H4 (cell line): ENCODE results near the gene SIRPG. TPM values are rescaled to one million over a fixed set of nuclear protein-coding genes. Genes with fewer than 3 reads are reported as not detected.
A peak's percentile ranks its signal among the peaks of the same experiment; 100 is the strongest.
"Not testable (repeated sequence)": the region's sequence is repeated elsewhere in the genome, so short reads cannot be mapped to it uniquely, and the experiment has no call there.

Experiments used
- DNase-seq: peaks from one replicate; pipeline ENCODE4 v3.0.0-alpha.2; 2015; ENCODE audit warnings: low spot score
- total RNA-seq: library from RNA; depleted of rRNA; stranded (reverse); fragments of >200 nt; shearing (Covaris generic); gene quantifications from 2 replicates; pipeline ENCODE4 v1.2.3, GENCODE V29; 2014

Gene SIRPG
- total RNA-seq, 1 experiment from 2014 or later: not detected

DNA sequence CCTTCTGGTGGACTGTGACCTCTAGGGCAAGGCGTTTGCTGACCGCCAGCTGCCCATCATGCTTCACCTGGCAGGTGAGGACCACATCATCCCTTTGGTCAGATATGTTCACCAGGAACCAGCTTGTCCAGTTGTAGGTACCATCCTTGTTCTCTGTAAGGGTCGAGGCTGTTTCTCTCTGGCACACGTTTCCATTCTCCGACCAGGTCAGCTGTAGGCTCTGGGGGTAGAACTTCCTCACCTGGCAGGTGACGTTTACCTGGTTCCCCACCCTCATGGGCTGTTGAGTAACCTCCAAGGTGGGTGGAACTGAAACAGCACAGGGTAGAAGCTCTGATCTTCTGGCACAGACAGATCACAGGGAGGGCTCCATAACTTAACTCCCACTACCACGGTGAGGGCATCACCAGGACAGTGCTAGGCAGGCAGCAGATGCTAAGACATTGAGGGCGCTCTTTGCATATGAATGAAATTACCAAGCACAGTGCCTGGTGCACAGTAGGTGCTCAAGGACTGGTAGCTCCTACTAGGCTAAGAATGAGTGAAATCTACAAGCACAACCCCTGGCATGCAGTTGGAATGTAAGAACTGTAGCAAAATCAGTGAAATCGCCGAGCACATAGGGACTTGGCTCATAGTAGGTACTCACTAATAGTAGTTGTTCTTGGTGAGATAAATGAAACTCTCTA is 22.1 kb downstream of the SIRPG start:
- DNase-seq: no peak

DNA sequence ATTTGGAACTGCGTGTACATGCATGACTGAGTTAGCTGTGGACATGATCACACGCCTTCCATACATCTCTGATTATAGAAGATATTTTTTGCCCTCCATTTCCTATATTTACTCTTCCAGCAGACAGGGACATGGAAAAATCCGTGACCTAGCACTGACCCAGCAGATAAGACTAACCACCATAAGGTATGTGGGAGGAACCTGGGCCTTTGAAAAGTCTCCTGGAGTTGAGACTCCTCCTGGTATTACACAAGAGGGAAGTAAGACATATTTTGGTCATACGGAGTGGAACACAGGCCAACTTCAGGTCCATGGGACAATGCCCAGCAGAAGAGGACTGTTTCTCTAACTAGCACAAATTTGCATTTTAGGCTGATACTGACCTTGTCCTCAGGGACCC is 24.0 kb downstream of the SIRPG start:
- no peak for DNase-seq

DNA sequence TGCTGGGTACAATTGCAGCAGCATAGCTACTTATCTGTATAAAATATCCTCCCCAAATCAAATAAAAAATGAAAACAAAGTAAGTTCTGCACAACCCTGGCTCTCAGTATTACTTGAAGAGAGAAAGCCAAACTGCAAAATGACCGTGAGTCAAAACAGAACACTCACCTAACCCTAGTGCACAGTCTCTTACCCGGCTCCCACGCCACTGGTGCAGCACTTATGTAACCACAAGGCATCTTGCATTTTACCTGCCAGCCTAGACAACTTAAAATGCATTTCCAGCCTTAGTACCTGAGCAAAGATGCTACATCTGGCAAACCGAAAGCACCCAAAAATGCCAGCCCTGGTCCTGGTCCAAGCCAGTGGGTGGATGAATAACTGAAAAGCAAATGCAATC is 25.4 kb downstream of the SIRPG start:
- DNase-seq: no peak

DNA sequence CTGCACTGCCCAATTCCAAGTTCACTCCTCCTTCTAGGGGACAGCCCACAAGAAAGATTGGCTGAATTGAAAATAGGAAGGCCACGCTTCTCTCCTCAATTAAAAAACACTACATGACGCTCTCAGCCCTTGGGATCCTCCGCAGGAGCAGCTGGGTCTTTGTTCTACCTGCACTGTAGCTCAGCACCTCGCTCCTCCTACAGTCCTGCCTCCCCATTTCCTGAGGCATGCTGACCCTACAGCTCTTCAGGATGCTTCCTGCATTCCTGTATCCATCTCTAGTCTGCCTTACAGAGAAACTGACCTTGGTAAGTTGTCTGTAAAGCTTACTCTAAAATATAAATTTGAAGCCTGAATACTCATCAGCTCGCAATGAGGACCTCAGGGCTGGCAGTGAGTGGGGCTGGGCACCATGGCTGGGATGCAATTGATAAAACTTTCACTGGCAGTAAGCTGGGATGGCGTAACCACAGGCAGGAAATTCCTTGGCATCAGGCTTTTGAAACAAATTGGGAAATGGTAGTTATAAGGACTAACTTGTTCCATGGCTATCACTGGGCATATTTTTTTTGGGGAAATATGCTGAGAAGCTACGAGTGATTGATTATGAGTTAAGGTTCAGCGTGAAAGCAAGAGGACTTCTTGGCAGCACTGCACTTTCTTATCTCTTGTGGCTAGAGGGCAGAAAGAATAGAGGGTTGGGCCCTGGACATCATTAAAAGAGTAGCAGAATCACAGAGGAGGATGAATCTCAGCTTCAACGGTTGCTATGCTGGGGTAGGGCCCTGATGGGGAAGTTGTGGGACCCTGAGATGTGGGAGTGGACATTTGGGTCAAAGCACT is 26.0 kb downstream of the SIRPG start:
- no peak for DNase-seq

DNA sequence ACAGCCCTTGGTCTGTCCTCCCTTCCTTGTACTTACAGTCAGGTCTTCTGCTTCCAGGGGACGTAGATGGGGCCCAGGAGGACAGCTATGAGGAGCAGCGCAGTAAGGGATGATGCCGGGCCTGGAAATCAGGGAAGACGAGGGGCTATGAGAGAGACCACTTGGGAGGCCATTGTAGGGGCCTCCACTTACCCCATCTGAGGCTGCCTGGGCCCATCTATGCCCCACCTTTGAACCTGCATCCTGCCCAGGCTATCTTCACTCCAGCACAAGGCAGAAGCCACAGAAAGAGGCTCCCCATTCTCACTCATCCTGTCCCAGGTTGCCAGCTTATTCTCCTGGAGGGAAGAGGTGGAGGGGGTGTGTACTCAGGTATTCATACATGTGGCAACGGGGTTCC is 27.4 kb downstream of the SIRPG start:
- DNase-seq: no peak

DNA sequence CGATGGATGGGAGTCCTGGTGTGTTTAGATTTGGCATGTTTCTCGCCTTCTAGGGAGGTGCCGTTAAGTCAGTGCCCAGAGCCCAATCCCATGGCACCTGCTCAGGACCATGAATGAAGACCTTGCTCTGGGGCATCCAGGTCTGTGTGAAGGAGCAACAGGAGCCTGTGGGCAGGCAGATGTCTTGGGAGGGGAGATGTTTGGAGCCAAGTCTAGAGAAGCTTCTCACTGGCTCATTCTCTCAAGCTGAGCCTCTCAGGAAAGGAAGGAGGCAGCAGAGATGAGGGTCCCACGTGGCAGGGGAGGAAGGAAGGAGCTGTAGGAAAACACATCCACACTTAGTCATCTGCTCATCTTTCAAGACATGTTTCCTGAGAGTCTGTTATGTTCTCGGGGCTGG is 28.3 kb downstream of the SIRPG start:
- no peak for DNase-seq

DNA sequence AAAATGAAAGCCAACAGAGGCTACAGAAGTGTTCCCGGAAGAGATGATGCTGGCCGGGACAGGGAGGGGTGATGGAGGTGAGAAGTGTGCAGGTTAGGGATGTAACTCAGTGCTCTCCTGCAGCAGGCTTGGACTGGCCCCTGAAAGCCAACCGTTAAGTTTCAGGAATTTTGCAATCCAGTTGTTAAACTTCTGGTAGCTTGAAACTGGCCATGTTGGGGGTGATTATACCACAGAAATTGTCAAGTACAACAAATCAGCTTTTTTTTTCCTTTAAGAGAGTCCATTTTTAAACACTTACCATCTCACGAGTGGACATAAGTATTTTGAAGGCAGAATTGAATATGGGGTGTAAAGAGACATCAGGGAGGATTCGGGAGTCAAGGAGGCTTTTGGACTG is 29.0 kb downstream of the SIRPG start:
- DNase-seq: no peak

DNA sequence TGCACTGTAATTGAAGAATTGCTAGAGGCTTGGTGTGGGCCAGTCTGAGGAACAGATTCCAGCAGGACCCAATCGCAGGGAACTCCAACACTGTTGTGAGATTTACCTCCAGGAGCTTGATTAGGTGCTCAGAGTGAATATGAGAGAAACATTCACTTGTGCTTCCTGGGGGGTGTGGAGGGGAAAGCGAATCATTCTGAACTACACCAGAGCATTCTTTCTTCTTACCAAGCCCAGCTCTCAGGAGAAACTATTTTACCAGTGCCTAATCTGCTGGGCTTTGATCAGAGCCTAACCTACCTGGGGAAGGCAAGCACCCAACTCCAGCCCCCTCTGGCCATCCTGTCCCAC is 30.4 kb downstream of the SIRPG start:
- no peak for DNase-seq

DNA sequence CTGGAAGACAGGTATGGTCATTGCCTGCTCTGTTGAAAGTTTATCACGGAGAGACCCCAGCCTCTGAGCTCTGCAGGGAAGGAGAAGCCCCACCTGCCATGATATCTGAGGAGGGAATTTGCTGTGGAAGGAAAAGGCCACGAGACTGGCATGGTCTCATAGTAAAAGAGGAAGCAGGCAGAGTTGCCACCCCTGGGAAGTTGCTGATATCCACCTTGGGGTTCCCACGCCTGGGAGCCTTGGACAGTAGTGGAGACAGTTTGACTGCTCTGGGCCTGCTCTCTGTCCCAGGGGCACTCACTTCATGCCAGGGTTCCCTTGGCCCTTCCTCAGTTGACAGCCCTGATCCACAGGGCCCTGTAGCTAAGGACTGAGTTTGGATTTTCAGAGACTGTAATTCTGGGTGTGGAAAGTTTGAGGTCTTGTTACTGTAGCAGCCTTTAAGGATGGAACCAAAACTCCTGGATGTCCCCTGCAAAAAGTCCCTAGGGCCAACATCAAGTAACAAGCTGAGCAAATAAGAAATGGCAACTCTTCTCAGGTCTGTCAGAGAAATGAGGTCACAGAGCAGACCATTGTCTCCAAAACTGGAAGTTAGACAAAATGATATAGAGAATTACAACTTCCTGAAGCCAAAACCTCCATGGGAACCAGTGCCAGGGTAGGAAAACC is 30.9 kb downstream of the SIRPG start:
- DNase-seq: no peak

DNA sequence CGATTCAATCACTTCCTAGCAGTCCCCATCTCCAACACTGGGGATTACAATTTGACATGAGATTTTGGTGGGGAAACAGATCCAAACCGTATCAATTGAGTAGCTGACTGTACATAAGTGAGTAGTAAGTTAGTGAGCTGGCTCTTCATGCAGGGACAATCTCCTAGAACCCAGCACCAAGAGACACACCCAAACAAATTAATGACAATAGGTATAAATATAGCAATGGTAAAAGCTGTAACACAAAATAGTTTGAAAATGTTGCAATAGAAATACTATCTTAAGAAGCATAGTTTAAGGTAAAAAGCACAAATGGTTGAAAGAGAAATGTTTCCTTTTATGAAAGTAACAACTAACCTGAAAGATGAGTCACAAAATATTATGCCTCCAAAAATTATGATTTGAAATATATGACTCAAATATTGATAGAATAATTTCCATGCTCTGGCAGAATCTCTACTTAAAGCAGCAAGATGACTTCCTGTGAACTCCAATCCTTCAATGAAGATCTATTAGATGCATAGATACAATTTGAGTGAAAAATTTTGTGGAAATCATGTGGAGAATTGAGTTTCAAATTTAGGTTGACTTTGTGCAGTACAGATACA is 32.4 kb downstream of the SIRPG start:
- DNase-seq: no peak

DNA sequence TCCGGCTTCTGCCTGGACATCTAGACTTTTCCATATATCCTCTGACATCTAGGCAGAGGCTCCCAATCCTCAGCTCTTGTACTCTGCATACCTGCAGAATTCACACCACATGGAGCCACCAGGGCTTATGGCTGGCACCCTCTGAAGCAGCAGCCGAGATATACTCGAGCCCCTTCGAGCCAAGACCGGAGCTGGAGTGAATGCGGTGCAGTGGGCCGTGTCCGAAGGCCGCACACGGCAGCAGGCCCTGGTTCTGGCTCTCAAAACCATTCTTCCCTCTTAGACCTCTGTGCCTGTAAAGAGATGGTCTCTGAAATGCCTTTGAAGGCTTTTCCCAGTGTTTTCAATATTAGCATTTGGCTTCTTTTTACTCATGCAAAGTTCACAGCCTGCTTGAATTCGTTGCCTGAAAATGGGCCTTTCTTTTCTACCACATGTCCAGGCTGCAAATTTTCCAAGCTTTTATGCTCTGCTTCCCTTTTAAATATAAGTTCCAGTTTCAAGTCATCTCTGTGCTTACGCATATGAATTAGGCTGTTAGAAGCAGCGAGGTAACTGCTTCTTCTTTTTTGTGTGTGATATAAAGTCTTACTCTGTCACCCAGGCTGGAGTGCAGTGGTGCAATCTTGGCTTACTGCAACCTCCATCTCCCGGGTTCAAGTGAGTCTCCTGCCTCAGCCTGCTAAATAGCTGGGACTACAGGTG is 33.9 kb downstream of the SIRPG start:
- no peak for DNase-seq

DNA sequence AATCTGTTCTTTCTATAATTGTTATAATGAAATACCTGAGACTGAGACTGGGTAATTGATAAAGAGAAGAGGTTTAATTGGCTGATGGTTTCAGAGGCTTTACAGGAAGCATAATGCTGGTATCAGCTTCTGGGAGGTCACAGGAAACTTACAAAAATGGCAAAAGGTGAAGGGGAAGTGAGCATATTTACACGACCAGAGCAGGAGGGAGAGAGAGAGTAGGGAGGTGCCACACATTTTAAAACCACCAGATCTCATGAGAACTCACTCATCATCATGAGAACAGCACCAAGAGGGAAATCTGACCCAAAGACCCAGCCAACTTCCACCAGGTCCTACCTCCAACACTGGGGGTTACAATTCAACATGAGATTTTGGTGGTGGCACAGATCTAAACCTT is 35.1 kb downstream of the SIRPG start:
- DNase-seq: no peak

DNA sequence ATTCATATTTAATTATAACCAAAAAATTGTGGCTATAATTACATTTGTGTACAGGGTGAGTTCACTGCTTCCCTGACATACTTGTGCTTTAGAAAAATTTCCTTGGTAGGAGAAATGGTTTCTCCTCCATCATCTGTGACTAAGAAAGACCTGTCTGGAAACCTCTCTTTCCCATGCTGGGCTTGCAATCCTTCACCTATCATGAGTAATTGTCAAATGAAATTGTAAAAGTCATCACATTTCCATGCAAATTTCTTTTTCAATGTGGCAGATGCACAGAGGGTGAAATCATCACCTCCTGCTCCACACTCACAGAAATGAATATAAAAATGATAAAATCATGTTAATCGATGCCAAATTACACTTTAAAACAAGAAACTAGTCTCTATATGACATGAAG is 36.3 kb downstream of the SIRPG start:
- no peak for DNase-seq

DNA sequence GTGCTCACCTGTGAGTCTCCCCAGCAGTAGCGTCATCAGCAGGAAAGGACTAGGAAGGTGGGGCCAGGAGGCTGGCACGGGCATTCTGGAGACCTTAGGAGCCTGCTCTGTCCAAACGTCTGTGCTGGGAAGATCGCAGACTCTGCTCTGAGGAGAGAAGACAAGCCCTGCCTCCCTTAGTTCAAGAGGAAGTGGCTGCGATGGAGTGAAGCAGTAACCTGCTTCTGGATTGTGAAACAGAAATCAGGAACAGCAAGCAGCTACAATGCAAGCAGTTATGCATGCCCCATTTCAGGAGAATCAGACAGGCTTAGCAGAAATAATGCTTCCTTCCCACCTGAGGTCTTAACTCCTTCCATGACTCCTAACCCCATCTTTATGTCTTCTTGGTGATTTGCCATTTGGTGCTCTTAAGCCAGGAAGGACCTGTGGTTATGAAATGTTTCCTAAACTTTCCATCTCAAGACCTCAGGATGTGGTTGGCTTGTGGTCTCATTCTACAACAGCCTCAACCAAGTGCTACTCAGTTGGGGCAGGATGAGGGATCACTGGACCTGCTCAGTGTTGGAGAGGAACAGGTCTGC is 37.6 kb downstream of the SIRPG start, which contains the start of gene SIRPB1:
Gene SIRPB1 (minus strand): TSS at position 149 of the 584 bp plus-strand sequence. CDS start 65 bp downstream, at position 84.
- peak; percentile 42 for DNase-seq

DNA sequence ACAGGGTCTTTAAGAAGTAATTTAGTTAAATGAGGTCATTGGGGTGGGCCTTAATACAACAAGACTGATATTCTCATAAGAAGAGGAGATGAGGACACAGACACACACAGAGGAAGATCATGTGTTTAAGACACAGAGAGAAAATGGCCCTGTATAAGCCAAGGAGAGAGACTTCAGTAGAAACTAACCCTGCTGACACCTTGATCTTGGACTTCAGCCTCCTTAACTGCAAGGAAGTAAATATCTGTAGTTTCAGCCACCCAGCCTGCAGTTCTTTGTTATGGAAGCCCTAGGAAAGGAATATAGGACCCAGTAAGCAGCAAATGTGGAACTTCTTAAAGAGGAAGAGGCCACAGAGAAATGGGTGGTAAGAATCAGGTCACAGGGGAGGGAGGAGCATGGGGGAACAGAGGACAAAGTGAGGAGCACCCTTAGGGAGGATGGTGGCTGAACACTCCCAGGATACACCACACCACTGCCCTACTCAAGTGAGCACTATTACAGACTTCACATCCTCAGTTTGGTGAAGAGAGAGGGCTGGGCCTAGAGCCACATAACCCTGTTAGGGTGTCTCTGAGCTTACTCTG is 38.5 kb downstream of the SIRPG start:
- DNase-seq: no peak

DNA sequence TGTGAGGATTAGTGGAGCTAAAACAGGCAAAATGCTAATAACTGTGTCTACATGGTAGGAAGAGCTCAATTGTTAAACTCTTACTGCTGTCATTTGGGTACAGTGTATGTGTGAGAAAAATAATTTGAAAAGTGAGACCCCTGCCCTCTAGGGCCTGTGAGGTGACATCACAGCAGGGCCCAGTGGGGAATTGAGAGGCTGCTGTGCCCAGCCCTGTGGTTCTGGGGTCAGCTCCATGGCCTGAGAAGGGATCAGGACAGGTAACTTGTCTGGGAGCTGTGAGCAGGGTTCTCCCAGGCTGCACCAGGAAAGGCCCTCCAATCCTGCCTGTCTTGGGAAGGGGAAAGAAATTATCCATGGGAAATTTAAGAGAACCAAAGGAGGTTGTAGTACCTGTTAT is 39.1 kb downstream of the SIRPG start:
- no peak for DNase-seq

DNA sequence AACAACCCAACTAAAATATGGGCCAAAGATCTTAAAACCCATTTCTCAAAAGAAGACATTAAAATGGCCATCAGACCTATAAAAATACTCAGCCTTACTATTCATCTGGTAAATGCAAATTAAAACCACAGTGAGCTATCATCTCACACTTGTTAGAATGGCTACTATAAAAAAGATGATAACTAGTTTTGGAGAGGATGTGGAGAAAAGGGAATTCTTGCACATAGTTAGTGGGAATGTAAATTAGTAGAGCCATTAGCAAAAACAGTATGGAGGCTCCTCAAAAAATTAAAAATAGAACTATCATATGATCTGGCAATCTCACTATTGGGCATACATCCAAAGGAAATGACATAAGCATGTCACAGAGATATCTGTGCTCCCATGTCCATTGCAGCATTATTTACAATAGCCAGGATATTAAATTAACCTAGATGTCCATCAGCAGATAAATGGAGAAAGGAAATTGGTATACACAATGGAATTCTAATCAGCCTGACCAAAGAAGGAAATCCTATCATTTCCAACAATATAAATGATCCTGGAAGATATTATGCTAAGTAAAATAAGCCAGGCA is 40.6 kb downstream of the SIRPG start:
- DNase-seq: no peak

DNA sequence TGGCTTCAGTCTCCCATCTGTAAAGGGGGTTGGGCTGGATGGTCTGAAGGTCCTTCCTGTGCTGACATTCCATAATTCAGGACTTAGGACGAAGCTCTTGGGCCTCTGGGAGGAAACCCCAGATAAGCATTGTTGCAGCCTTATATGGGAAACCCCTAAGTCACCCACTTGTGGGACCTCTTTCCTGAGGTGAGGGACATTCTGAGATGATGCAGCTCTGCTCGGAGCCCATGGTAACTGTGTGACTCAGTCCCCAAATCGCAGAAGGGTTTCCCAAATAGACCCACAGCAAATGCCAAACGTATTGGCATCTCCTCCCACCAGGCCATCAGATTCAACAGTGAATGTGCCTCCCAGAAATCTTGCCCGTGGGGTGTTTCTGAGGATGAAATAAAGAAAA is 47.2 kb downstream of the SIRPG start:
- DNase-seq: not testable (repeated sequence)

DNA sequence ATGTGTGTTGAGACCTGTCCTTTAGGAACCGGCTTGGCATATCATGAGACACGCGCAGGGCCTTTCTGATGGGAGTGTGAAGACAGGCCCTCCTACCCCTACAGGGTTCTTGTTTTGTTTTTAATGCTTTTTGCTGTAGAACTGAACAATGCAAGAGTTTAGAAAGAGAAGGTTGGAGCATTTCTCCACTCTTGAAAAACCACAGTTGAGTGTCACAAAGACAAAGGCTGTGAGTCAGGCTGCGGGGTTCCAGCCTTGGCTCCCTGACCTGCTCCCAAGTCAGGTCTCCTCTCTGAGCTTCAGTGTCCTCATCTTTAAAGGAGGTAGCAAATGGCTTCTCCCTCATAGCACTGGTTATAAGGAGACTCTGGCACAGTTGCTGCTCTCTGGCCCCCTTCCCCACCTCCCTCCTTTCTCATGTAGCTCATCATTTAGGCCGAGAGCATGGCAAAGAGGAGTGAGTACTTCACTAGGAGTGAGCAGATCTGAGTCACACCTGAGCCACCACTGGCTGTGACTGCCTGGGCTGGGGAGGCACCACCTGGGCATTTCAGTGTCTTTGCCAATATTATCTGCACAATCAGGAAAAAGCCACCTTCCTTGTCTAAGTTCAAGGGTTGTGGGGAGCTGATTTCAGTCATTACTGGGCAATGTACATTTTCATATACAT is 48.8 kb downstream of the SIRPG start:
- not testable (repeated sequence) for DNase-seq

DNA sequence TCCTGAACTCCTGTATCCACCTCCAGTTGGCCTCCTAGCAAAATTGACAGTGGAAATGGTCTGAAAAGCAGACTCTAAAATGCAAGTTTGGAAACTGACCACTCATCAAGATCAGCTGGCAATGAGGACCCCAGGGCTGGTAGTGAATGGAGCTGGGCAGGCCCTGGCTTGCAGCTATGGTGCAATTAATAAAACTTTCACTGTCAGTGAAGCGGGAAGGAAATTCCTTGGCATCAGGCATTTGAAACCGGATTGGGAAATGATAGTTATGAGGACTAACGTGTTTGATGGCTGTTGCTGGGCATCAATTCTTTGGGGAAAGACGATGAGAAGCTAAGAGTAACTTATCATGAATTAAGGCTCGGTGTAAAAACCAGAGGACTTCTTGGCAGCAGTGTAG is 56.8 kb downstream of the SIRPG start:
- no peak for DNase-seq
